ENCODE results near the gene PFKFB3. TPM values are rescaled to one million over a fixed set of nuclear protein-coding genes. Genes with fewer than 3 reads are reported as not detected.
A peak's percentile ranks its signal among the peaks of the same experiment; 100 is the strongest.
"Not testable (repeated sequence)": the region's sequence is repeated elsewhere in the genome, so short reads cannot be mapped to it uniquely, and the experiment has no call there.

The PFKFB3 gene
- total and polyA plus RNA-seq, 9 donors = 15.3 to 60.8 (median 40.2) TPM

GRCh38 chr10:6164271-6165095 lies 38.2 kb upstream of the PFKFB3 start:
- intact Hi-C loops (cut with DNase I) = no loop called here
- WGBS, 3 donors = 5 to 9% (median 5%) methylated on average over 16 of the region's 16 CpGs
- no peaks in the 10 kb centered on the region for H3K27me3 ChIP-seq
- TF ChIP-seq POLR2A (IDR thresholded peaks at IDR 0.05) = no peak
- no peak for TF ChIP-seq EP300 (IDR thresholded peaks at IDR 0.05)
- TF ChIP-seq CTCF (IDR thresholded peaks at IDR 0.05) = no peak
- peak overlapping the region; percentile 75 for H3K4me3 ChIP-seq
- H3K4me1 ChIP-seq (ENCODE audit: insufficient read depth) = peaks cover 8% of the 10 kb centered on the region
- no peaks in the 10 kb centered on the region for H3K9me3 ChIP-seq
- H3K27ac ChIP-seq = peak overlapping the region; percentile 77 to 88
- H3K36me3 ChIP-seq = no peaks in the 10 kb centered on the region
- no peak for DNase-seq

GRCh38 chr10:6165221-6165725 lies 37.5 kb upstream of the PFKFB3 start:
- TF ChIP-seq EP300 (IDR thresholded peaks at IDR 0.05) (no peak), POLR2A (IDR thresholded peaks at IDR 0.05) (no peak), CTCF (IDR thresholded peaks at IDR 0.05) (no peak)
- Histone ChIP-seq H3K27me3 (no peaks in the 10 kb centered on the region), H3K36me3 (no peaks in the 10 kb centered on the region), H3K9me3 (no peaks in the 10 kb centered on the region), H3K4me3 (no peak overlapping the region), H3K4me1 (ENCODE audit: insufficient read depth) (peaks cover 8% of the 10 kb centered on the region), H3K27ac (no peak overlapping the region)
- intact Hi-C loops (cut with DNase I) = no loop called here
- WGBS, 3 donors = 14 to 25% (median 18%) methylated on average over 6 of the region's 6 CpGs
- DNase-seq = no peak

GRCh38 chr10:6165933-6166332 lies 36.8 kb upstream of the PFKFB3 start:
- H3K4me1 ChIP-seq (ENCODE audit: insufficient read depth) = peaks cover 11% of the 10 kb centered on the region
- DNase-seq; H3K36me3 ChIP-seq; H3K27ac ChIP-seq; H3K9me3 ChIP-seq; intact Hi-C loops (cut with DNase I); H3K4me3 ChIP-seq; H3K27me3 ChIP-seq: not testable (repeated sequence)
- WGBS, 3 donors = 81 to 84% (median 81%) methylated on average over 15 of the region's 15 CpGs

- no peak overlapping the region for H3K4me3 ChIP-seq
- 74 to 77% (median 76%) methylated on average over 2 of the region's 2 CpGs for WGBS, 3 donors
- DNase-seq = no peak
- H3K27me3 ChIP-seq = no peaks in the 10 kb centered on the region
- no peaks in the 10 kb centered on the region for H3K36me3 ChIP-seq
- H3K27ac ChIP-seq = no peak overlapping the region
- intact Hi-C loops (cut with DNase I) = no loop called here
- TF ChIP-seq POLR2A (IDR thresholded peaks at IDR 0.05) (no peak), EP300 (IDR thresholded peaks at IDR 0.05) (no peak), CTCF (IDR thresholded peaks at IDR 0.05) (no peak)
- peaks cover 19% of the 10 kb centered on the region for H3K4me1 ChIP-seq (ENCODE audit: insufficient read depth)
- no peaks in the 10 kb centered on the region for H3K9me3 ChIP-seq
These were observed 35.3 kb upstream of the PFKFB3 start for GRCh38 chr10:6167456-6167855.

- H3K27me3 ChIP-seq = no peaks in the 10 kb centered on the region
- intact Hi-C loops (cut with DNase I) = no loop called here
- no peak for DNase-seq
- TF ChIP-seq CTCF (IDR thresholded peaks at IDR 0.05) (no peak), EP300 (IDR thresholded peaks at IDR 0.05) (no peak), POLR2A (IDR thresholded peaks at IDR 0.05) (no peak)
- no peaks in the 10 kb centered on the region for H3K36me3 ChIP-seq
- no peak overlapping the region for H3K27ac ChIP-seq
- peaks cover 17% of the 10 kb centered on the region for H3K4me1 ChIP-seq (ENCODE audit: insufficient read depth)
- no peak overlapping the region for H3K4me3 ChIP-seq
- 66 to 77% (median 70%) methylated on average over 3 of the region's 3 CpGs for WGBS, 3 donors
- H3K9me3 ChIP-seq = no peaks in the 10 kb centered on the region
These were observed 34.6 kb upstream of the PFKFB3 start for GRCh38 chr10:6168084-6168483.
